Choroid plexus epithelial cell (primary cell): Measurements from ENCODE around the gene TESMIN.

Source experiments
- DNase-seq: peaks from one replicate; pipeline ENCODE4 v3.0.0-alpha.2; 2010; ENCODE audit warnings: low read depth
- H3K4me3 ChIP-seq: 2 replicates; pipeline ENCODE4 v1.5.1; 2011; ENCODE audit warnings: low read depth, mild to moderate bottlenecking, control low read depth, low read length, moderate library complexity
- TF ChIP-seq, protein P1 (sequence below): conservative IDR thresholded peaks from 2 replicates; pipeline ENCODE4 v1.5.1; 2011; ENCODE audit warnings: low read depth, mild to moderate bottlenecking, control low read depth, inconsistent platforms, low read length, moderate library complexity

The TESMIN gene

GRCh38 chr11:68663482-68664010, 87.8 kb downstream of the TESMIN start:
- H3K4me3 ChIP-seq: no peak overlapping the region
- TF ChIP-seq, protein P1, sequence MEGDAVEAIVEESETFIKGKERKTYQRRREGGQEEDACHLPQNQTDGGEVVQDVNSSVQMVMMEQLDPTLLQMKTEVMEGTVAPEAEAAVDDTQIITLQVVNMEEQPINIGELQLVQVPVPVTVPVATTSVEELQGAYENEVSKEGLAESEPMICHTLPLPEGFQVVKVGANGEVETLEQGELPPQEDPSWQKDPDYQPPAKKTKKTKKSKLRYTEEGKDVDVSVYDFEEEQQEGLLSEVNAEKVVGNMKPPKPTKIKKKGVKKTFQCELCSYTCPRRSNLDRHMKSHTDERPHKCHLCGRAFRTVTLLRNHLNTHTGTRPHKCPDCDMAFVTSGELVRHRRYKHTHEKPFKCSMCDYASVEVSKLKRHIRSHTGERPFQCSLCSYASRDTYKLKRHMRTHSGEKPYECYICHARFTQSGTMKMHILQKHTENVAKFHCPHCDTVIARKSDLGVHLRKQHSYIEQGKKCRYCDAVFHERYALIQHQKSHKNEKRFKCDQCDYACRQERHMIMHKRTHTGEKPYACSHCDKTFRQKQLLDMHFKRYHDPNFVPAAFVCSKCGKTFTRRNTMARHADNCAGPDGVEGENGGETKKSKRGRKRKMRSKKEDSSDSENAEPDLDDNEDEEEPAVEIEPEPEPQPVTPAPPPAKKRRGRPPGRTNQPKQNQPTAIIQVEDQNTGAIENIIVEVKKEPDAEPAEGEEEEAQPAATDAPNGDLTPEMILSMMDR: no peak
- DNase-seq: no peak

DNA sequence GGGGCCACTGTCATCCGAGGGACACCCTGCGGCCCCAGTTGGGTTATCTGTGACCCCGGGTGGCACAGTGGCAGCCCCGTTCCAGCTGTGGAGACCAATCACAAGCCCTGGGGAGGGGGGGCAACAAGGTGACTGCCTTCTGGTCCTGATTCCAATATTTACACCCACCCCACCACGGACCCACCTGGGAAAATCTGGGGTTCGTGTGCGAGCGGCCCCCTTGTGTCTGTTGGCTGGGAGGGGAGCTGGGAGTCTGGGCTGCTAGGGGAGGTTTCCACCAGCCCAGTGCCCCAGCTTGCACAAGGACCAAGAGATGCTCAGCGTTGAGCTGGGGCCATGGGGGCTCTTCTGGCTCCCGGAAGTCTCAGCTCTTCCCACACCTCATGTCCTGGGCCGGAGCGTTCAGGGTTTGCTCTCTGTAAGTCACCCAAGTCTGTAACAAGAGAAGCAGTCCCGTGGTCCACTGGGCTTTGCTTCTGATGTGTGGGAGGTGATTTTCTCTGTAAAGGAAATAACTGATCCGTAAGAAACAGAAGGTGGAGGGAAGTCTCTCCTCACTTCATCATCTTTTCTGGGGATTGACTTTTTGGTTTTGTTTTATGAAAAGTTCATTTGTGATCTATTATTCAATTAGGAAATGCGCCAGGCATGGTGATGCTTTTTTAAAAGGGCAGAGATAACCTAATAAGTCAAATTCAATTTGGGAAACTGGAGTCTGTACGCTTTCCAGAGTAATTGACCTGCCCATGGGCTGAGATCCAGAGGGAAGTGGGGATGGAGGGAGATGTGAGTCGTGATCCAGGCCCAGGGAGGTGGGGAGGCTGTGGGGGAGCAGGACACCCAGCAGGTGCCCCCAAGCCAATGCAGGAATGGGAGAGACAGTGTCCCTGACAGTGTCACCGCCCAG, 89.4 kb downstream of the TESMIN start:
- TF ChIP-seq, protein P1: no peak
- peak; percentile 78 for DNase-seq
- no peak overlapping the region for H3K4me3 ChIP-seq

- no peak overlapping the region for H3K4me3 ChIP-seq
- DNase-seq: no peak
- TF ChIP-seq, protein P1: no peak
Measured at GRCh38 chr11:68661014-68661413, 90.3 kb downstream of the TESMIN start.

DNA sequence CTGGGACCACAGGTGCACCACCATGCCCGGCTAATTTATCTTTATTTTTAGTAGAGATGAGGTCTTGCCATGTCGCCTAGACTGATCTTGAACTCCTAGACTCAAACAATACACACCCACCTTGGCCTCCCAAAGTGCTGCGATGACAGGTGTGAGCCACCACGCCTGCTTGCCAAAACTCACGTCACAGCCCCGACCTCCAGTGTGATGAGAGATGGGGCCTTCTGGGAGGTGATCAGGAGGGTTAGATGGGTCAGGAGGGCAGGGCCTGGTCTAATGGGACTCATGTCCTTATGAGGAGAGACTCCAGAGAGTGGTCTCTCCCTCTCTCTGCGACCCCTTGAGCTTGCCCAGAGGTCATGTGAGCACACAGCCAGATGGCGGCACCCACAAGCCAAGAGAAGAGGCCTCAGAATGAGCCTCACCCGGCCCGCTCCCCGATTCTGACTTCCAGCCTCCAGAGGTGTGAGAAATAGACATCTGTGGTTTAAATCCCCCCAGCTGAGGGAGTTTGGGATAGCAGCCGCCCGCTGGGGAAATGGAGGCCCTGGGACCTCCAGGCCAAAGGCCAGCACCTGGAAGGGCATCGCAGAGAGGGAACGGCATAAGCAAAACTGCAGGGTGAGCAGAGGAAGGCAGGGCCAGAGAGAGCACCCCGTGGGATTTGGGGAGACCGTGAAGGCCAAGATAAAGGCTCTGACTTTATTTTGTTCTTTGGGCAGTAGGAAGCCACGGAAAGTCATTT, 91.1 kb downstream of the TESMIN start:
- no peak for DNase-seq
- TF ChIP-seq, protein P1: no peak
- H3K4me3 ChIP-seq: no peak overlapping the region

DNA sequence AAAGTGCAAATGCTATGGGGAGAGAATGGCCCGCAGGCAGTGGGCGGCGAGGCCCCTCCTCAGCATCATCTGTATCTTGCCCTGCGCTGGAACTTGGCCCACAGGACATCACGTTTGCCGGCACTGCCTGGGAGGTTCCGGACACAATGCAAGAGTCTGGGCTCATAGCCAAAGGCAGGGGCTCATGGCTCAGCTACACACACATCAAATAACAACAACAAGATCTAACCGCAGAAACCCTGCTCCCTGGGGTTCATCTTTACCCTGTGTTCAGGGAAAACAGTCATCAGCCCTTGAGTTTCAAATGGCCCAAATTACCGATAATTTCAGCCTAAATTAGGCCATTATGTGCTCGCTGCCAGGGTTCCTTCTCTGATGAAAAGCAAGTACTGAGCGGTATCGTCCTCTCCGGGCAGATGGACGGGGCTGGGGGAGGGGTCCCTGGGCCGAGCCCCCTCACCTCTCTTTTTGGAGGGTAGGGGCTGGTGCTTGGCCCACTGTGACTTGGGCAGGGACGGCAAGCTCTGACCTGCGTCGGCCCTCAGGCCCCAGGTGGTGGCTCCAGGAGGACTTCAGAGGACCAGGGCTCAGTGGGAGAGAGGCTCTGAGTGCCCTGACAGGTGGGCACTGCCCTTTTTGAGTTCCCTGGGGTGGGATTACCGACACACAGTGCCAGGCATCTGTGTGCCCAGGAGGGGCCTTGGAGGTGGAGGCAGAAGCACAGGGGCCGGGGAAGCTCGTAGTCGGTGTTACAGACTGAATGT, 92.0 kb downstream of the TESMIN start:
- TF ChIP-seq, protein P1: no peak
- DNase-seq: peak; percentile 100

GRCh38 chr11:68658661-68659060, 92.7 kb downstream of the TESMIN start:
- H3K4me3 ChIP-seq: no peak overlapping the region
- TF ChIP-seq, protein P1: no peak
- DNase-seq: peak; percentile 94

More for the DNA sequence above, 92.0 kb downstream of the TESMIN start:
- H3K4me3 ChIP-seq: peak overlapping the region; percentile 20
